GM12891 (cell line): ENCODE data around the gene BICC1. TPM values are rescaled to one million over a fixed set of nuclear protein-coding genes. Genes with fewer than 3 reads are reported as not detected.
A peak's percentile ranks its signal among the peaks of the same experiment; 100 is the strongest.

Experiments used
- DNase-seq: peaks from one replicate; pipeline ENCODE4 v3.0.0; 2011; ENCODE audit warnings: low spot score; ENCODE audit not compliant: insufficient read length
- FAIRE-seq: peaks from 2 replicates; lab custom pipeline; 2011; peaks lifted over from hg19 to GRCh38; lab: Jason Lieb, UNC
- PAX5 ChIP-seq: IDR thresholded peaks from 2 replicates; pipeline ENCODE4 v1.6.1; 2011; ENCODE audit warnings: low read length, moderate library complexity, mild to moderate bottlenecking; ENCODE audit not compliant: insufficient read depth, severe bottlenecking
- POLR2A ChIP-seq: IDR thresholded peaks from 2 replicates; pipeline ENCODE4 v1.6.1; 2011; ENCODE audit warnings: low read depth, low read length, control low read depth
- POLR2AphosphoS5 ChIP-seq: IDR thresholded peaks from 2 replicates; pipeline ENCODE4 v1.6.1; 2011; ENCODE audit warnings: low read depth, low read length, control low read depth
- POU2F2 ChIP-seq: IDR thresholded peaks from 2 replicates; pipeline ENCODE4 v1.6.1; 2011; ENCODE audit warnings: low read depth, mild to moderate bottlenecking, control low read depth, low read length, moderate library complexity
- SPI1 ChIP-seq: IDR thresholded peaks from 2 replicates; pipeline ENCODE4 v1.6.1; 2011; ENCODE audit warnings: low read depth, low read length, control low read depth
- TAF1 ChIP-seq: IDR thresholded peaks from 2 replicates; pipeline ENCODE4 v1.6.1; 2011; ENCODE audit warnings: low read depth, low read length, control low read depth
- polyA plus RNA-seq: library from polyadenylated mRNA; unstranded; fragments of >200 nt; gene quantifications from one replicate; pipeline ENCODE4 v1.2.1, GENCODE V29; 2012; ENCODE audit warnings: low read depth, missing spikeins, inconsistent platforms; ENCODE audit not compliant: missing spikeins

BICC1 gene, protein sequence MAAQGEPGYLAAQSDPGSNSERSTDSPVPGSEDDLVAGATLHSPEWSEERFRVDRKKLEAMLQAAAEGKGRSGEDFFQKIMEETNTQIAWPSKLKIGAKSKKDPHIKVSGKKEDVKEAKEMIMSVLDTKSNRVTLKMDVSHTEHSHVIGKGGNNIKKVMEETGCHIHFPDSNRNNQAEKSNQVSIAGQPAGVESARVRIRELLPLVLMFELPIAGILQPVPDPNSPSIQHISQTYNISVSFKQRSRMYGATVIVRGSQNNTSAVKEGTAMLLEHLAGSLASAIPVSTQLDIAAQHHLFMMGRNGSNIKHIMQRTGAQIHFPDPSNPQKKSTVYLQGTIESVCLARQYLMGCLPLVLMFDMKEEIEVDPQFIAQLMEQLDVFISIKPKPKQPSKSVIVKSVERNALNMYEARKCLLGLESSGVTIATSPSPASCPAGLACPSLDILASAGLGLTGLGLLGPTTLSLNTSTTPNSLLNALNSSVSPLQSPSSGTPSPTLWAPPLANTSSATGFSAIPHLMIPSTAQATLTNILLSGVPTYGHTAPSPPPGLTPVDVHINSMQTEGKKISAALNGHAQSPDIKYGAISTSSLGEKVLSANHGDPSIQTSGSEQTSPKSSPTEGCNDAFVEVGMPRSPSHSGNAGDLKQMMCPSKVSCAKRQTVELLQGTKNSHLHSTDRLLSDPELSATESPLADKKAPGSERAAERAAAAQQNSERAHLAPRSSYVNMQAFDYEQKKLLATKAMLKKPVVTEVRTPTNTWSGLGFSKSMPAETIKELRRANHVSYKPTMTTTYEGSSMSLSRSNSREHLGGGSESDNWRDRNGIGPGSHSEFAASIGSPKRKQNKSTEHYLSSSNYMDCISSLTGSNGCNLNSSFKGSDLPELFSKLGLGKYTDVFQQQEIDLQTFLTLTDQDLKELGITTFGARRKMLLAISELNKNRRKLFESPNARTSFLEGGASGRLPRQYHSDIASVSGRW
- polyA plus RNA-seq = not detected

- peak; percentile 59 for FAIRE-seq
- TF ChIP-seq TAF1 (no peak), POLR2AphosphoS5 (no peak), POLR2A (no peak), SPI1 (no peak), POU2F2 (no peak), PAX5 (no peak)
- DNase-seq = no peak
These were observed at the start of gene BICC1 for GRCh38 chr10:58512491-58513187. Gene BICC1 (plus strand): TSS chr10:58512872. CDS start chr10:58513144, 272 bp downstream.

DNA sequence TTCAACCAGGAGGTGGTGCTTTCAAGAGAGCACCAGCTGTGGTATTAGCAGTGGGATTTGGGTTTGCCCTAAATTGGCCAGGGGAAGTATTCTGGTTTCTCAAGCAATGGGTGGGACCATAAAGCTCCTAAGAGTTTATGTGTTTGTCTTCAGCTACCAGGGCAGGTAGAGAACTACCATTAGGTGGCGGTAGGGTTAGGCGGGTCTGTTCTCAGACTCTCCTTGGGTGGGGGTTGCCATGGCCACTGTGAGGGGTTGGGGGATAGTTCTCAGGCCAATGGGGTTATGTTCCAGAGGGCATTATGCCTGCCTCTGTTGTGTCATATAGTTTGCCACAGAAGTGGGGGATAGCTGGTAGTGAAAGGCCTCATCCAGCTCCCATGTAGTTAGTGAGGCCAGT lies 47.7 kb upstream of the BICC1 start:
- FAIRE-seq (no peak), DNase-seq (no peak)
- TF ChIP-seq SPI1 (no peak), PAX5 (no peak), POU2F2 (no peak), TAF1 (no peak), POLR2AphosphoS5 (no peak)

GRCh38 chr10:58465629-58466028 lies 47.0 kb upstream of the BICC1 start:
- FAIRE-seq (no peak), DNase-seq (no peak)
- TF ChIP-seq POLR2A = no peak
- TF ChIP-seq TAF1 = no peak

DNA sequence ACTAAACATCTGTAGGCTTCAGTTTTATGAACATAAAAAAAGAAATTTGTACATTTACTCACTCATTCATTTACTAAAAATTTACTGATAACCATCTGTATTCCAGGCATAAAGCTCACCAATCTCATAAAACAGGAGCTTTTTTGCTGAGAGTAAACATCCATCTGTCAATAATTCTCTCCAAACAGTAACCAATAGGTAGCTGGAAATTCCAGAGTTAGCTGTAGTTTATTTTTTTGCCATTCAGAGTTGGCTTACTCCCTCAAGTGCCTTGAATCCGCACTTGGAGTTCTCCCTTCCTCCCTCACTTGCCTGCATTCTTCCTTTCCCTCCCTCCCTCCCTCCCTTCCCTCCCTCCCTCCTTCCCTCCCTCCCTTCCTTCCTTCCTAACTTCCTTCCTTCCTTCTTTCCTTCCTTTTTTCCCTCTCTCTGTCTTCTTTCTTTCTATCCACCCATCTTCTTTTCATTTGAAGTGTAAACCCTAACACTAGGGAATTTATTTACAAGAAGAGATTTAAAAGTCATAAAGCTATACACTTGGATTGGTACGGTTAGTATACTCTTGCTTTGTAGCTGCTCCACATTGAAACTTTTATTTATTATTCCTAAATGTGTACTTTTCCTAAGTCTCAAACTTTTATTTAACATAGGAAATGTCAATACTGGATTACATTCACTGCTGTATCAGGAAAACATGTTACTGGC lies 44.6 kb upstream of the BICC1 start:
- FAIRE-seq (no peak), DNase-seq (no peak)

DNA sequence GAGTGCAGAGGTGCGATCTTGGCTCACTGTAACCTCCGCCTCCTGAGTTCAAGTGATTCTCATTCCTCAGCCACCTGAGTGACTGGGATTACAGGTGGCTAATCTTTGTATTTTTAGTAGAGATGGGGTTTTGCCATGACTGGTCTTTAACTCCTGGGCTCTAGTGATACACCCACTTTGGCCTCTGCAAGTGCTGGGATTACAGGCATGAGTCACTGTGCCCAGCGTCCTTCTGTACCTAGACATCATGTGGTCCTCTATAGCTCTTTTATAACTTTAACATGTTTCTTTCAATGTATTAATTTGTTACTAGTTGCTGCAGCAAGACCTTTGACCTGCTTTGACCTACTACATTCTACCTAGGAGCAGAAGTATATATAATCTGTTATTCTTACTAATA lies 38.7 kb upstream of the BICC1 start:
- DNase-seq = no peak
- no peak for FAIRE-seq
- TF ChIP-seq POU2F2 = no peak
- TF ChIP-seq PAX5 = no peak
- TF ChIP-seq SPI1 = no peak
- no peak for TF ChIP-seq TAF1
- TF ChIP-seq POLR2A = no peak
- TF ChIP-seq POLR2AphosphoS5 = no peak

More for the DNA sequence above, 44.6 kb upstream of the BICC1 start:
- TF ChIP-seq POLR2AphosphoS5 = no peak
- TF ChIP-seq SPI1 = no peak
- TF ChIP-seq POLR2A = no peak
- TF ChIP-seq PAX5 = no peak
- no peak for TF ChIP-seq TAF1
- TF ChIP-seq POU2F2 = no peak

DNA sequence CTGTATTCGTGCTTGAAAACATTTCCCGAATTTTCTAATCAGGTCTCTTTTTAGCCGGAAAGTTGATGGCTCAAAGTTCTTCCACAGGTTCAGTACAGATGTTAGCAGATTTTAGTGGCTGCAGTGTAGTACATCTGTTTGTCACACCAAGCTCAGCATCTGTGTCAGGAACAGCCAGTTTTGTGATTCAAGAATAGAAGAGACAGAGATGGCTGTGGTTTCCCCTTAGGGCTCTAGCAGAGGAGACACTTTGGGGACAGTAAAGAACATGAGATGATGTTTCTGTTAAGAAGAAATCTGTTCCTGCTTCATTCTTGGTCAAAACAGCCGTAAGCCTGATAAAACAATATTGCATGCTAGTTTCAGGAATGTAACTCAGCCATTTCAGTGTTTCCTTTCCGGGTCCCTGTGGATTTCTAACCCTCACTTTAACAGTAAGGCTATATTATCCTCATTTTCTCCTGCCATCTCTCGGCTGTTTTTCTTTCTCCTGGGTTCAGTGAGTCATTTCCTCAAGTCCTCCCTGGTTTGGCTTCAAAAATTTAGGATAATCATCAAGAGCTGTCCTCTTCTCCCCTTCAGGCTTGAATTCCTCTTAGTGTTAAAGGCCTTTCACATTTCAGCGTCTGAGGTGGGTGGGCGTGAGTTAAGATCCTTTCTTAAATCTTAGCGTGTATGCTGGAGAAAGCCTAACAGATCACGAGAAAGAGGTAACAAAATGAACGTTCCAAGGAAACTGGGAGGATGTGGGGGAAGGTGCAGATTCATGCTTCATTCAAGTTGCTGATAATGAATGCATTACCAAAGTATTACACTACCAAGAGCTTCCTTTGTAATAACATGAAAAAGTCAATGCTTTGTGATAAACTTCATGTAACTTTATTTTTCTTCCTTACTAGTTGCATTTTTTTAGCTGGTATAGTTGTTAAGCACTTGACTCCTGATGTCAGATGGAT lies 37.1 kb upstream of the BICC1 start:
- no peak for FAIRE-seq

GRCh38 chr10:58477122-58477521 lies 35.5 kb upstream of the BICC1 start:
- no peak for FAIRE-seq
- no peak for DNase-seq
- TF ChIP-seq TAF1 (no peak), POLR2AphosphoS5 (no peak), POU2F2 (no peak), POLR2A (no peak), SPI1 (no peak), PAX5 (no peak)

More for the DNA sequence above, 37.1 kb upstream of the BICC1 start:
- TF ChIP-seq POLR2AphosphoS5 (no peak), SPI1 (no peak), TAF1 (no peak)
- no peak for DNase-seq

DNA sequence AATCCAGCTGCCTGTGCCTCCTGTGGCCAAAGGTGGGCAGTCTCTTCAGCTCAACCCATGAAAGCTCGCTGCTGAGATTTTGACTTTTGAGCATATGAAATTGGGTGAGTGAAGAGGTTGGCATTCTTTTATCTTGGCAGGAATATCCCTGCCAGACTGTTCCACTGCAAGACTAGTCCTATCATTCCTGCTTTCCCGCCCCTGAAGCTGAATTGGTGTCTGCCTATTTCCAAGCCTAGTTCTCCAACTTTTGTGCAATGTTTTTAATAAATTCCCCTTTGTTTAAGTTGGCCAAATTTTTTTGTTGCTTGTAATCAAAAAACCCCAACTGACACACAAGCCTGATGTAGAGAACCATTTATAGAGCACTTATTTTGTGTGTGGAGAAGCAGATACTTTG lies 34.8 kb upstream of the BICC1 start:
- FAIRE-seq = no peak
- DNase-seq = no peak
- TF ChIP-seq TAF1 = no peak
- no peak for TF ChIP-seq POLR2AphosphoS5
